ENCODE results near the gene DPYSL3. TPM values are rescaled to one million over a fixed set of nuclear protein-coding genes. Genes with fewer than 3 reads are reported as not detected.

Gene DPYSL3
- total RNA-seq, 1 donor from 2014 or later = 56.0 TPM

GRCh38 chr5:147432323-147432722 lies 77.5 kb downstream of the DPYSL3 start:
- Mint-ChIP-seq H3K9me3 (ENCODE audit: low read depth) (no peaks in the 10 kb centered on the region), H3K36me3 (ENCODE audit: insufficient read depth) (peaks cover 1% of the 10 kb centered on the region), H3K27me3 (no peaks in the 10 kb centered on the region), H3K27ac (peak overlapping the region; percentile 38), H3K4me3 (ENCODE audit: low read depth) (no peak overlapping the region), H3K4me1 (ENCODE audit: low read depth) (peaks cover 24% of the 10 kb centered on the region)
- DNase-seq (ENCODE audit: low spot score, unreplicated experiment) = no peak
- no peak for TF ChIP-seq CTCF (IDR thresholded peaks at IDR 0.05; ENCODE audit: unreplicated experiment)

GRCh38 chr5:147431586-147431985 lies 78.3 kb downstream of the DPYSL3 start:
- peaks cover 24% of the 10 kb centered on the region for H3K4me1 Mint-ChIP-seq (ENCODE audit: low read depth)
- H3K27ac Mint-ChIP-seq = no peak overlapping the region
- no peak for TF ChIP-seq CTCF (IDR thresholded peaks at IDR 0.05; ENCODE audit: unreplicated experiment)
- no peak for DNase-seq (ENCODE audit: low spot score, unreplicated experiment)
- H3K9me3 Mint-ChIP-seq (ENCODE audit: low read depth) = no peaks in the 10 kb centered on the region
- H3K36me3 Mint-ChIP-seq (ENCODE audit: insufficient read depth) = peaks cover 1% of the 10 kb centered on the region
- no peak overlapping the region for H3K4me3 Mint-ChIP-seq (ENCODE audit: low read depth)
- H3K27me3 Mint-ChIP-seq = no peaks in the 10 kb centered on the region

- DNase-seq (ENCODE audit: low spot score, unreplicated experiment) = no peak
- H3K4me1 Mint-ChIP-seq (ENCODE audit: low read depth) = peaks cover 24% of the 10 kb centered on the region
- no peaks in the 10 kb centered on the region for H3K9me3 Mint-ChIP-seq (ENCODE audit: low read depth)
- no peak overlapping the region for H3K27ac Mint-ChIP-seq
- no peak for TF ChIP-seq CTCF (IDR thresholded peaks at IDR 0.05; ENCODE audit: unreplicated experiment)
- no peaks in the 10 kb centered on the region for H3K27me3 Mint-ChIP-seq
- peaks cover 1% of the 10 kb centered on the region for H3K36me3 Mint-ChIP-seq (ENCODE audit: insufficient read depth)
- no peak overlapping the region for H3K4me3 Mint-ChIP-seq (ENCODE audit: low read depth)
Measured at GRCh38 chr5:147430628-147431027, 79.2 kb downstream of the DPYSL3 start.

- TF ChIP-seq CTCF (IDR thresholded peaks at IDR 0.05; ENCODE audit: unreplicated experiment) = no peak
- Mint-ChIP-seq H3K9me3 (ENCODE audit: low read depth) (no peaks in the 10 kb centered on the region), H3K4me1 (ENCODE audit: low read depth) (peaks cover 13% of the 10 kb centered on the region), H3K27me3 (no peaks in the 10 kb centered on the region), H3K36me3 (ENCODE audit: insufficient read depth) (peaks cover 10% of the 10 kb centered on the region), H3K27ac (no peak overlapping the region), H3K4me3 (ENCODE audit: low read depth) (no peak overlapping the region)
- DNase-seq (ENCODE audit: low spot score, unreplicated experiment) = no peak
Measured at GRCh38 chr5:147427521-147428401, 82.1 kb downstream of the DPYSL3 start.

GRCh38 chr5:147426640-147427327 lies 83.1 kb downstream of the DPYSL3 start:
- Mint-ChIP-seq H3K4me1 (ENCODE audit: low read depth) (peaks cover 5% of the 10 kb centered on the region), H3K9me3 (ENCODE audit: low read depth) (no peaks in the 10 kb centered on the region), H3K27ac (no peak overlapping the region), H3K27me3 (no peaks in the 10 kb centered on the region), H3K36me3 (ENCODE audit: insufficient read depth) (peaks cover 15% of the 10 kb centered on the region), H3K4me3 (ENCODE audit: low read depth) (no peak overlapping the region)
- no peak for DNase-seq (ENCODE audit: low spot score, unreplicated experiment)
- no peak for TF ChIP-seq CTCF (IDR thresholded peaks at IDR 0.05; ENCODE audit: unreplicated experiment)
